Fibroblast of peridontal ligament (primary cell): ENCODE results near the gene SLX4IP.

Experiments used
- DNase-seq: peaks from one replicate; pipeline ENCODE4 v3.0.0-alpha.2; 2010; ENCODE audit errors: extremely low read depth

SLX4IP gene

GRCh38 chr20:10495173-10495572, 60.1 kb downstream of the SLX4IP start:
- no peak for DNase-seq

- no peak for DNase-seq
These were observed 61.4 kb downstream of the SLX4IP start for GRCh38 chr20:10496465-10496864.

GRCh38 chr20:10497283-10497682, 62.2 kb downstream of the SLX4IP start:
- no peak for DNase-seq

- no peak for DNase-seq
These were observed 62.7 kb downstream of the SLX4IP start for GRCh38 chr20:10497791-10498190.

DNA sequence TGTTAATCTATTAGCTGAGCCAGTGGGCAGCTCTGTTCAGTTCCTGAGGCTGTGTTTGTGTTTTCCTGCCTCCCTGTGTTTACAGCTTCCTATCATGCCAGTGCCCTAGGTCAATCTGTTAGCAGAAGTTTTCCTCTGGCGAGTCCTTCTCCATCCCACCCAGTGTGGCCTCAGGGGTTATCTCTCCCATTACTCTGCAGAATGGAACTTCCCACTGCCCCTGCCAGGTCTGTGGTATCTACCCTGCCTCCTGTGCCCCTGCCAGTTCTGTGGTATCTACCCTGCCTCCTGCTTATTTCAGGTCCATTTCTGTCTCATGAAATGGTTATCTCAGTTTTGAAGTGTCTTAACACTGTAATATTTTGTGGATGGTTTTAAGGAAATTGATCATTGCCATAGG, 63.1 kb downstream of the SLX4IP start:
- DNase-seq, result no peak

- DNase-seq, result peak; percentile 52
These were observed 66.3 kb downstream of the SLX4IP start for GRCh38 chr20:10501402-10501801.

DNA sequence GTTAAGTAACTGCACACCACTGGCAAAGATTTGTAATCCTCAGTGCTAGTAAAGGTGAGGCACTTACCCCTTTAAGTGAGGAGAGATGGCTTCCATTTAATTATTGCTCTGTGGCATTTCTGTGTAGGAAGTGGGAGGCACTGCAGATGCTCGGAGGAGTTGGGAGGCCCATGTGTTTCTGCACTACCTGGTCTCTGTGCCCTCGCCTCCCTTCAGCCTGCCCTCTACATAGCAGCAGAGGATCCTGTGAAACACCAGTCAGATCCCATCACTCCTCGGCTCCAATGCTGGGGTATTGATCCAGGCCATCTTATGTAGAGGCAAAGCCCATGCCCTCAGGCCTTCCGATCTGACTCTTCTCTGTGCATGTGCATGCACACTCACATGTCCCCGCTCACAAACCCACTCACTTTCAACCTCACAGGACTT, 67.0 kb downstream of the SLX4IP start:
- no peak for DNase-seq

DNA sequence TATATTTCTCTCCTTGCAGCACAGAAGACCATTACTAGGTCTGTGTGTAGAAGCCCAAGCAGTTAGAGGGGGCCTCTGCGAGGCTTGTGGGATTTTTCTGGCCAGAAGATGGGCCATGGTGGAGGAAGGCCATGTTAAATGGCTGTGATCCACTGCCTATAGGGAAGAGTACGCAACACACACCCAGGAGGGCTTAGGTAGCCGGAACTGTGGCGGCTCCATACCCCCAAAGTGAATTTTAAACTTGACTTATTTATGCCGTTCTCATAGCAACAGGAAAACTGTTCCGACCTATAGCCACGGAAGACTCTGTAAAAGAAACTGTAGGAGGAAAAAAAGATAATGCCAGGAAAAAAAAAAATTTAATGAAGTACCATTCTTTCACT, 69.5 kb downstream of the SLX4IP start:
- no peak for DNase-seq

- peak; percentile 43 for DNase-seq
These were observed 70.1 kb downstream of the SLX4IP start for GRCh38 chr20:10504994-10505730.

GRCh38 chr20:10505827-10506226, 70.7 kb downstream of the SLX4IP start:
- DNase-seq, result peak; percentile 79

- DNase-seq, result no peak
These were observed 71.9 kb downstream of the SLX4IP start for GRCh38 chr20:10507052-10507451.

GRCh38 chr20:10508060-10508459, 73.0 kb downstream of the SLX4IP start:
- peak; percentile 56 for DNase-seq

- peak; percentile 81 for DNase-seq
These were observed 73.6 kb downstream of the SLX4IP start for GRCh38 chr20:10508468-10509251.

DNA sequence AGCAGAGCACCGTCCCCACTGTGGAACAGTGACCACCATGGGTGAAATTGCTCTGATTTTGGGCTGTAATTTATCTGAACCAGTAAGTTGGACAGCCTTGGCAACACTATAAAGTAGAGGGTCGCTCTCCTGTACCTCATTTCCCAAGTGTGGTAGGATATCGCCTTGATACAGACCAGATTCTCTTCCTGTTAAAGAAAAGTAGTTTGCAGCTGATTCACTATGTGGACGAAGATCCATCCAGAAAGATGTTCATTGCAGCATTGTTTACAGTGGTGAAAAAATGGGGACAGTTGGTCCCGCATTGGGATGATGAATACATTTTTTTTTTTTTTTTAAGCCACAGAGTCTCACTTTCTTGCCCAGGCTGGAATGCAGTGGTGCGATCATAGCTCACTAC, 74.3 kb downstream of the SLX4IP start:
- no peak for DNase-seq

GRCh38 chr20:10510216-10510615, 75.1 kb downstream of the SLX4IP start:
- DNase-seq, result no peak

DNA sequence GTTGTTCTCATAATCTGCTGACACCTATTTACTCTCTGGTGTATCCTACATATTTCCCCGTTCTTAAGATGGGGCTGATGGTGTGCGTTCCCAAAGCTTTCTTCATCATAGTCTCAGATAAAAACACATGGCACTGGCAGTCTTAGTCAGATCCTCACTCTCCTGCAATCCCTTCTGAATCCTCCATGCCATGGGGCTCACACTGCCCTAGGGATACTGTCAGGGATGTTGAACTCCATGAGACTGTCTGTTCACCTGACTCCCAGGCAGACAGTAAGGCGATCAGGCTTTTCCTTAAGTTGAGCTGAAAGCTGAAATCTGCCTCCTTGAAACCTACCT, 76.0 kb downstream of the SLX4IP start:
- no peak for DNase-seq

DNA sequence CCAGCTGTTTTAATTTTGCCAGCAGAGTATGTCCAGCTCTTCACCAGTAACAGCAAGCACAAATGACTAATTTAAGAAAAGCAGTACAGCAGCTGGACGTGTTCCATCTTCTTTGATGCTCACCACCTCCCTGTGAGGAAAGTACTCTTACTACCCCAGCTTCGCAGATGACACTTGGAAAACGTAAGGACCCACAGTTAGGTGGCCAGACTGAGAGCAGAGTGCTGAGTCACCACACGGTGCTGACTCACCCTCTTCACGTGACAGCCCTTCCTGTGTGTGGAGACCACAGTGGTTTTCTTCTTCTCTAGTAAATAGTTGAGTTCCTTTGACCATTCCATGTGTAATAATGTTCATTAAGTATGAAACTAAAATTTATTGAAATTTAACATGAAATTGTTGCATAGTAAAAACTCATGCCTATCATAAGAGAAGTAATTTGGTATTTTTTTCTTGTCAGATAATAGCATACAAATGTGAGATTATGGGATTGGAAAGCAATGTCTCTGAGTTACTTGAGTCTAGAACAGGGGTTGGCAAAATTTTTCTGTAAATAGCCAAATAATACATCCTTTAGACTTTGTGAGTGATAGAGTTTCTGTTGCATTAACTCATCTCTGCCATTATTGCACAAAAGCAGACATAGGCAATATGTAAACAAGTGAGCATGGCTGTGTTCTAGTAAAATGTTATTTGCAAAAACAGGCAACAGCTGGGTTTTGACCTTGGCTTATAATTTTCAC, 76.6 kb downstream of the SLX4IP start:
- peak; percentile 93 for DNase-seq

DNA sequence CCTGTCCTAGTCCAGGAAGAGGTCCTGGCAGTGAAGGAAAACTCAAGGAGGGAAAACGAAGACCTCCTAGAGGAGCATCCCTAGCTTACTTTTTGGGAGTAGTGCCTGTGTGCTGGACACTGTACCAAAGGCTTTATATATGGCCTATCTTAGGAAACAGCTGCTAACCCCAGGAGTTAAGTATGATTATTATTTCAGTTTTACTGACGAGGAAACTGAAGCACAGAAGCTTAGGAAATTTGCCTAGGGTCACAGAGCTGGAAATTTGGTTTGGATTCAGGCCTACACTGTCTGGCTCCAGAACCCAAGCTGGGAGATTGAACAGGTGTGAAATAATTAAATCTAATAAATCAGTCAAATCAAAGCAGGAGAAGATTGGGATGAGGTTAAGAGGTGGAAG, 78.0 kb downstream of the SLX4IP start:
- DNase-seq, result no peak

DNA sequence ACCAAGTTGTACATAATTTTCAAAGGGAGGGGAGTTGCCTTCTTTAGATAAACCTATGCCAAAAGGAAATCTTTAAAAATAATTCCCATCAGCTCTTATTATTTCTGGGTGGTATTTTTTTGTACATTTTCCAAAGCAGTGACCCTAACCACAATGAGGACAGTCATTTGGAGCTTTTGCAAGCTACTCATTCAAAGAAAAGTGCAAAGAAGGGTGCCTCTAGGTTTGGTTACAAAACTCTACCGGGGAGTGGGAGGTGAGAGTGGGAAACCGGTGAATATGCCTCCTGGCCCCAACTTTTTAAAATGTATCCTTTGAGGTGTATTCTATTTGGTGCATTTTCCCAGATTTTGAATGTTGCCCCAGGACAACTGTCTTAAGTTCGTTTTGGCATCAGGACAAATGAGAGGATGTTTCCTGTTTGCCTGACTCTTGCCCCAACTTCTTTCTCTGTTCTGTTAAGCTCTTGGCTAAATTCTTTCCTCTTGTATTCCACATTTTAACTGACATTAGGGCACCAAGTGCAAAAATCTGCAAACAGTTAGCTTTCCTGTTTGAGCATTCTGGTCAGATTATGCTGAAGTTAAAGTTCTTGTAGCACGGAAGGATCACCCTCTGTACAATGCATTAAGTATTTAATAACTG, 78.9 kb downstream of the SLX4IP start:
- peak; percentile 64 for DNase-seq

DNA sequence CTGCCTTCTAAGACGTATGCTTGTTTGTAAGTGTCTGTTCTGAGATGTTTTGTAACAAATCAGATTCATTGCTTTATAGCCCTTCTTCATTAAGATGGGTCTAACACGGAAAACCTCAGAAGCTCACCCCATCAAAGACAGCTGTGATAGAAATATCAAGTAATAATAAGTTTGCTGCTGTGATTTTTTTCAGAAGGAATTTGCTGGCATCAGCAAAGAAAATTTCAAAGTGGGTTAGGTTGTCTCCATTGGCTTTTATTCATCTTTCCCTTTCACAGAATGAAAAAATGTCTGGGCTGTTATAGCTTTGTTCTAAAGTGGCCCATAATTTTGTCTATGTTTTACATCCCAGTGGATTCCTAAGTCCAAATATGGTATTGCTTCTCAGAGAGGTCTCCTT, 81.4 kb downstream of the SLX4IP start:
- DNase-seq, result no peak

- DNase-seq, result peak; percentile 18
These were observed 84.4 kb downstream of the SLX4IP start for GRCh38 chr20:10519361-10520046.

DNA sequence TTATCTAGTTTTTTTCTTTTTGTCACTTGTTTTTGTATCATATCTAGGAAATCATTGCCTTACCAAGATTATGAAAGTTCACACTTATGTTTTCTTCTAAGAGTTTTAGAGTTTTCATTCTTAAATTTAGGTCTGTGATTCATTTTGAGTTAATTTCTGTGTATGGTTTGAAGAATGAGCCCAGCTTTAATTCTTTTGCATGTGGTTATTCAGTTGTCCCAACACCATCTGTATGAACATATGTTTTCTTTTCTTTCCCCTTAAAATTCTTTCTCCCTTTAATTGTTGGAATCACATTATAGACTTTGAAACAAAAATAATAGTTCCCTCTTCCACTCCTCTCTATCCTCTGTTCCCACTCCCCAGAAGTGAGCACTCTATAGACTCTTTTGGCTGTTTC, 85.4 kb downstream of the SLX4IP start:
- peak; percentile 48 for DNase-seq
